WTC11 (cell line): Measurements from ENCODE around the gene KRTAP4-6.

Source experiments
- CTCF ChIP-seq: fragments of 200-600 bp; IDR thresholded peaks from 2 replicates; pipeline ENCODE4 v1.8.0; 2022; ENCODE audit warnings: antibody characterized with exemption
- MAX ChIP-seq: sonication (generic); formaldehyde crosslinking; IDR thresholded peaks from 2 replicates; pipeline ENCODE4 v1.8.0; 2022; ENCODE audit warnings: mild to moderate bottlenecking, missing genetic modification reagents
- TF ChIP-seq, protein P1 (sequence below): sonication (generic); formaldehyde crosslinking; IDR thresholded peaks from 2 replicates; pipeline ENCODE4 v1.8.0; 2022; ENCODE audit warnings: mild to moderate bottlenecking, missing genetic modification reagents

DNA sequence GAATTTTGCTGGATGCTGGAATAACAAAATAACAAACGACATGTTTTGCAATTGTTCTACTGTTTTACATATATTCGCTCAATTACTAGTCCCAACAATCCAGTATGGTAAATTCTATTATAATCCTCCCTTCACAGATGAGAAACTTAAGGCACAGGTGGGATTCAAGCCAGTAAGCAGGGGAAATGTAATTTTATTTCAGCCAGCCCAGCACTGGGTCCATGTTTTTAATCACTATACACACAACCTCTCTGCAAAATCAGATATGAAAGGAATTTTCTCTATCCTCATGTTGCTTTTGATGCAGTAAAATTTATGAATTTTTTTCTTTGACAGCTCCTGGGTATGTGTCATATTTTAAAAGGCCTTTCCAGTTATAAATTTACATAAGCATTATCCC is 4.9 kb upstream of the KRTAP4-6 start:
- TF ChIP-seq CTCF = no peak
- TF ChIP-seq, protein P1, sequence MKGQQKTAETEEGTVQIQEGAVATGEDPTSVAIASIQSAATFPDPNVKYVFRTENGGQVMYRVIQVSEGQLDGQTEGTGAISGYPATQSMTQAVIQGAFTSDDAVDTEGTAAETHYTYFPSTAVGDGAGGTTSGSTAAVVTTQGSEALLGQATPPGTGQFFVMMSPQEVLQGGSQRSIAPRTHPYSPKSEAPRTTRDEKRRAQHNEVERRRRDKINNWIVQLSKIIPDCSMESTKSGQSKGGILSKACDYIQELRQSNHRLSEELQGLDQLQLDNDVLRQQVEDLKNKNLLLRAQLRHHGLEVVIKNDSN = no peak
- no peak for TF ChIP-seq MAX (CRISPR knock-in tag)
